ENCODE measurements around the gene ASCC1. TPM values are rescaled to one million over a fixed set of nuclear protein-coding genes. Genes with fewer than 3 reads are reported as not detected.

The ASCC1 gene
- total and polyA plus RNA-seq, 2 of the 13 experiments (the other 11 are each of a cell fraction or from before 2014, with no cell fraction given): 21.6 to 30.1 TPM

- TF ChIP-seq TBX2 (CRISPR knock-in tag; IDR thresholded peaks at IDR 0.05; ENCODE audit: borderline replicate concordance) (peak; percentile 53; the same call in 1 of the 2 replicates), ZNF605 (CRISPR knock-in tag; IDR thresholded peaks at IDR 0.05) (peak; percentile 59; the same call in 1 of the 2 replicates), HINFP (CRISPR knock-in tag; IDR thresholded peaks at IDR 0.05; ENCODE audit: low read depth) (no peak), GATA4 (IDR thresholded peaks at IDR 0.05; ENCODE audit: borderline replicate concordance, low read depth) (no peak), AGO1 (IDR thresholded peaks at IDR 0.05; ENCODE audit: low read depth, low read length, poor library complexity, severe bottlenecking) (no peak), IKZF4 (CRISPR knock-in tag; IDR thresholded peaks at IDR 0.05; ENCODE audit: borderline replicate concordance, low read depth, not compliant biosample characterization) (peak; percentile 55), RBM39 (IDR thresholded peaks at IDR 0.05; ENCODE audit: low read depth, low read length, poor library complexity, severe bottlenecking) (peak; percentile 24), ZNF354B (CRISPR knock-in tag; IDR thresholded peaks at IDR 0.05) (no peak), ZSCAN25 (CRISPR knock-in tag; IDR thresholded peaks at IDR 0.05) (peak; percentile 81), TAF15 (IDR thresholded peaks at IDR 0.05; ENCODE audit: low read depth, low read length, poor library complexity, severe bottlenecking) (no peak), ZNF740 (CRISPR knock-in tag; IDR thresholded peaks at IDR 0.05) (no peak), POLR2A (IDR thresholded peaks at IDR 0.05; ENCODE audit: insufficient read depth in 1 of 2, low read depth in 2 of 2, low read length in 2 of 2) (peak in 1 of 2 experiments; percentile 70; a peak in 2 of 4 replicates), ZBTB43 (CRISPR knock-in tag; conservative IDR thresholded peaks at IDR 0.05) (0 out of 2 replicates have a peak, but pooled peaks have one; percentile 15), PCBP1 (IDR thresholded peaks at IDR 0.05; ENCODE audit: borderline replicate concordance, low read depth, low read length) (no peak), ZNF660 (CRISPR knock-in tag; IDR thresholded peaks at IDR 0.05; ENCODE audit: borderline replicate concordance, low read depth) (no peak), CCAR2 (optimal IDR thresholded peaks at IDR 0.05; ENCODE audit: low read depth, low read length) (no peak), ZNF883 (CRISPR knock-in tag; IDR thresholded peaks at IDR 0.05; ENCODE audit: not compliant biosample characterization) (peak; percentile 56), PRPF4 (IDR thresholded peaks at IDR 0.05; ENCODE audit: low read depth, low read length, poor library complexity, severe bottlenecking) (no peak), ZNF549 (CRISPR knock-in tag; IDR thresholded peaks at IDR 0.05) (no peak), ZNF749 (CRISPR knock-in tag; IDR thresholded peaks at IDR 0.05; ENCODE audit: borderline replicate concordance) (no peak), RXRA (CRISPR knock-in tag; IDR thresholded peaks at IDR 0.05) (peak; percentile 49; the same call in 1 of the 2 replicates), ZNF563 (CRISPR knock-in tag; IDR thresholded peaks at IDR 0.05) (no peak), ZNF260 (CRISPR knock-in tag; IDR thresholded peaks at IDR 0.05; ENCODE audit: borderline replicate concordance, low read depth) (no peak), DNMT3B (CRISPR knock-in tag; conservative IDR thresholded peaks at IDR 0.05) (no peak)
Measured at GRCh38 chr10:72254813-72255568, 38.9 kb upstream of the ASCC1 start (continued).

Measured in HepG2 (cell line).